K562 (cell line): ENCODE results near the gene HSD3B2. TPM values are rescaled to one million over a fixed set of nuclear protein-coding genes. Genes with fewer than 3 reads are reported as not detected.

Source experiments
- ATAC-seq: fragments of 200-7000 bp; cut with Tn5 transposase; 3 replicates; pipeline ENCODE4 v1.9.1; 2020; ENCODE audit warnings: moderate library complexity
- BruUV-seq: library from RNA; stranded (reverse); fragments of 400-500 nt; replicated peaks from 2 replicates; lab custom pipeline; 2021; lab: Mats Ljungman, UMichigan
- CTCF ChIA-PET: fragments of 300-600 bp; formaldehyde crosslinking; extraction: SDS; loops from one replicate; lab custom pipeline; 2021; ENCODE audit warnings: low intra/inter-chr PET ratio; lab: Yijun Ruan, JAX
- POLR2A ChIA-PET: fragments of 300-600, 350-650 bp; sonication (Branson Sonifier 250); formaldehyde crosslinking; extraction: SDS; loops from one replicate; lab custom pipeline; 2021; ENCODE audit warnings: antibody characterized with exemption, inconsistent platforms; lab: Yijun Ruan, JAX
- DNase-seq, 4 experiments: peaks; one replicate each; pipeline versions ENCODE4 v3.0.0 to v3.0.0-alpha.2; 2011 to 2018; ENCODE audit warnings: low spot score in 3 of 4, mixed read lengths in 3 of 4; ENCODE audit errors: extremely low read depth in 1 of 4
- FAIRE-seq: peaks from 2 replicates; lab custom pipeline; 2011; peaks lifted over from hg19 to GRCh38; lab: Jason Lieb, UNC
- H2AFZ ChIP-seq: 2 replicates; pipeline ENCODE4 v1.6.0; 2011; ENCODE audit warnings: low read depth, low read length, control low read depth, inconsistent platforms
- H3K27ac ChIP-seq: fragments of 200-600 bp; 3 replicates; pipeline ENCODE4 v1.8.0; 2011; ENCODE audit warnings: low read depth, mild to moderate bottlenecking, control low read depth, inconsistent platforms, low read length, moderate library complexity, mixed read lengths; ENCODE audit errors: extremely low read depth
- H3K27me3 ChIP-seq, 2 experiments: fragments of 300-600 bp in 1 of 2; 2 replicates in 1 of 2; 3 replicates in 1 of 2; pipeline versions ENCODE4 v1.6.0 to v1.8.0; 2011; ENCODE audit warnings: inconsistent platforms in 2 of 2, low read length in 2 of 2, mild to moderate bottlenecking in 1 of 2, mixed read lengths in 1 of 2, moderate library complexity in 1 of 2; ENCODE audit not compliant: control insufficient read depth in 2 of 2, insufficient read depth in 2 of 2
- H3K36me3 ChIP-seq: fragments of 300-600 bp; 3 replicates; pipeline ENCODE4 v1.8.0; 2011; ENCODE audit warnings: mild to moderate bottlenecking, low read length, inconsistent platforms; ENCODE audit not compliant: control insufficient read depth, insufficient read depth
- H3K4me1 ChIP-seq, 2 experiments: fragments of 200-600 bp in 1 of 2; replicated peaks in 1 of 2; 2 replicates in 1 of 2; 3 replicates in 1 of 2; pipeline versions ENCODE4 v1.5.1 to v1.8.0; 2011; ENCODE audit warnings: inconsistent platforms in 2 of 2, low read length in 2 of 2, mild to moderate bottlenecking in 1 of 2, mixed read lengths in 1 of 2, moderate library complexity in 1 of 2; ENCODE audit not compliant: control insufficient read depth in 2 of 2, insufficient read depth in 2 of 2
- H3K4me2 ChIP-seq: 2 replicates; pipeline ENCODE4 v1.6.1; 2011; ENCODE audit warnings: low read length, control low read depth, inconsistent platforms, mixed read lengths; ENCODE audit not compliant: insufficient read depth
- H3K4me3 ChIP-seq: fragments of 200-600 bp; sonication (generic), shearing (Covaris generic); 2 replicates; pipeline ENCODE4 v1.5.1; 2016; ENCODE audit warnings: control low read depth, inconsistent platforms
- H3K79me2 ChIP-seq: fragments of 200-600 bp; 3 replicates; pipeline ENCODE4 v1.8.0; 2011; ENCODE audit warnings: low read length, inconsistent platforms; ENCODE audit not compliant: control insufficient read depth, insufficient read depth
- H3K9ac ChIP-seq, 2 experiments: 2 replicates each; pipeline versions ENCODE4 v1.6.0 to v1.6.1; 2011; ENCODE audit warnings: low read depth in 2 of 2, low read length in 2 of 2, control low read depth in 1 of 2, inconsistent platforms in 1 of 2, mild to moderate bottlenecking in 1 of 2, mixed read lengths in 1 of 2; ENCODE audit not compliant: insufficient read depth in 1 of 2
- H3K9me1 ChIP-seq: one replicate; pipeline ENCODE4 v1.6.0; 2011; ENCODE audit warnings: inconsistent platforms, mild to moderate bottlenecking, low read length, moderate library complexity; ENCODE audit not compliant: control insufficient read depth, insufficient read depth
- H3K9me3 ChIP-seq: replicated peaks from 2 replicates; pipeline ENCODE4 v1.5.1; 2011; ENCODE audit warnings: low read depth, low read length, inconsistent platforms; ENCODE audit not compliant: control insufficient read depth, insufficient read depth
- H4K20me1 ChIP-seq: replicated peaks from 2 replicates; pipeline ENCODE4 v1.6.1; 2011; ENCODE audit warnings: low read length, inconsistent platforms, mixed read lengths; ENCODE audit not compliant: control insufficient read depth, insufficient read depth
- BHLHE40 ChIP-seq: IDR thresholded peaks from 2 replicates; pipeline ENCODE4 v1.6.1; 2011; ENCODE audit warnings: low read length, improper control_type of control experiment
- DDX20 ChIP-seq: fragments of 450-650 bp; IDR thresholded peaks from 2 replicates; pipeline ENCODE4 v1.6.1; 2016; ENCODE audit warnings: missing genetic modification characterization, low read depth, mild to moderate bottlenecking, missing compliant biosample characterization, moderate library complexity
- IRF2 ChIP-seq: sonication (generic); formaldehyde crosslinking; IDR thresholded peaks from 2 replicates; pipeline ENCODE4 v1.8.1; 2022; ENCODE audit warnings: mild to moderate bottlenecking, missing genetic modification reagents
- RFX7 ChIP-seq: fragments of 250-450 bp; sonication (Bioruptor Pico); IDR thresholded peaks from 2 replicates; pipeline ENCODE4 v1.5.1; 2021; ENCODE audit warnings: mild to moderate bottlenecking
- RUNX1 ChIP-seq: sonication (generic); IDR thresholded peaks from 2 replicates; pipeline ENCODE4 v1.6.1; 2016; ENCODE audit warnings: antibody characterized with exemption, low read depth
- STAG1 ChIP-seq: sonication (generic); formaldehyde crosslinking; IDR thresholded peaks from 2 replicates; pipeline ENCODE4 v1.5.0; 2020; ENCODE audit warnings: missing genetic modification reagents, borderline replicate concordance
- TAL1 ChIP-seq: fragments of 450-650 bp; IDR thresholded peaks from 2 replicates; pipeline ENCODE4 v1.6.1; 2016; ENCODE audit warnings: mild to moderate bottlenecking
- TRIM25 ChIP-seq: fragments of 450-650 bp; IDR thresholded peaks from 2 replicates; pipeline ENCODE4 v1.7.0; 2016; ENCODE audit warnings: borderline replicate concordance
- ZBTB34 ChIP-seq: fragments of 250-450 bp; sonication (Bioruptor Pico); IDR thresholded peaks from 2 replicates; pipeline ENCODE4 v1.8.0; 2021; ENCODE audit warnings: mild to moderate bottlenecking, moderate library complexity
- ZNF217 ChIP-seq: sonication (generic); formaldehyde crosslinking; IDR thresholded peaks from 2 replicates; pipeline ENCODE4 v1.8.0; 2022; ENCODE audit warnings: mild to moderate bottlenecking, missing genetic modification reagents
- WGBS: fragments of 100-300 bp; shearing (Covaris generic); methylation state at CpG from one replicate; pipeline ENCODE4 v1.1.6; 2016; ENCODE audit warnings: low coverage, mixed read lengths; ENCODE audit not compliant: insufficient coverage; ENCODE audit errors: missing lambda C conversion rate; 5-methylcytosine and 5-hydroxymethylcytosine counted together
- in situ Hi-C: fragments of 300-500 bp; cut with MboI; formaldehyde crosslinking; loops from 4 replicates; pipeline ENCODE4 v1.15.0; 2018; ENCODE audit warnings: inconsistent platforms, mixed read lengths
- intact Hi-C: fragments of 100-400 bp; cut with micrococcal nuclease; formaldehyde crosslinking; loops from 2 replicates; pipeline ENCODE4 v1.14.2; 2022
- polyA plus RNA-seq, 8 experiments: library from polyadenylated mRNA; depleted of rRNA in 4 of 8; stranded (reverse) in 5 of 8; unstranded in 3 of 8; fragments of >200 nt; fragmentation: Nextera tagmentation in 2 of 8; fragmentation: Illumina TruSeq in 1 of 8; extraction: Ambion mirVana in 2 of 8; extraction: Trizol in 1 of 8; gene quantifications; 2 replicates each; pipeline versions ENCODE4 v1.2.1 to v1.2.3, GENCODE V29; 2011 to 2014; ENCODE audit warnings: inconsistent platforms in 1 of 8, missing spikeins in 1 of 8
- total RNA-seq, 7 experiments: library from RNA; depleted of rRNA in 6 of 7; stranded (reverse); fragments of >200 nt in 6 of 7; fragmentation: Illumina TruSeq in 2 of 7; extraction: Trizol in 2 of 7; gene quantifications; 2 replicates each; pipeline versions ENCODE4 v1.2.1 to v1.2.3, GENCODE V29; 2011 to 2021; ENCODE audit warnings: low replicate concordance in 1 of 7
- TF ChIP-seq, protein P1 (sequence below): fragments of 250-450 bp; sonication (Bioruptor Pico); IDR thresholded peaks from 2 replicates; pipeline ENCODE4 v1.5.0; 2021
- TF ChIP-seq, protein P2 (sequence below): fragments of 450-650 bp; IDR thresholded peaks from 2 replicates; pipeline ENCODE4 v1.6.1; 2016; ENCODE audit warnings: low read depth

HSD3B2 gene
- total and polyA plus RNA-seq, 9 of the 15 experiments (the other 6 are each of a cell fraction or from before 2014, with no cell fraction given), result 1.1 TPM; not detected in 8

DNA sequence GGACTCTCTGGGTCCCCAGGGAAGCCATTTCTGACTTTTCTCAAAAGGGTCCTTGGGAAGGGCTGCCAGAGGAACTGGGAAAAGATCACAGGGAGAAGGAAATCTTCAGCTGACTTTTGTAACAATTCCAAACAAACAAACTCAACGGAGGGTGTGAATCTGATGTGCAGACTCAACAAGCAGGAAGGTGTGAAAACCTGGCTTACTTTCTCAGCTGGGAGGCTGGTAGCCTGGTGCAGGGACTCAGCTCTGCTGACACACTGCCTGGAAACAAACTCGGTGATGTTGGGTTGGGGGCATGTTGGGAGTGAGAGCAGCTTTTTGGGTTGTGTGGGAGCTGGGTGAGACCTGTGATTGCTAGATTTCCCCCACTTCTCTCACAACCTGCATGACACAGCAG lies 10.2 kb upstream of the HSD3B2 start:
- Histone ChIP-seq H2AFZ (no peak overlapping the region), H3K27ac (no peak overlapping the region), H3K79me2 (no peaks in the 10 kb centered on the region), H4K20me1 (no peaks in the 10 kb centered on the region), H3K9ac (no peak overlapping the region), H3K4me3 (no peak overlapping the region), H3K4me2 (no peak overlapping the region), H3K9me1 (no peaks in the 10 kb centered on the region), H3K36me3 (no peaks in the 10 kb centered on the region), H3K27me3 (no peaks in the 10 kb centered on the region), H3K9me3 (no peaks in the 10 kb centered on the region), H3K4me1 (no peaks in the 10 kb centered on the region)
- DNase-seq (no peak), ATAC-seq (no peak), FAIRE-seq (no peak)
- CTCF ChIA-PET, result no interaction called here
- no TSS peak for BruUV-seq
- POLR2A ChIA-PET, result interaction anchor here (0.6 to 0.7 kb wide), 2 partner anchors 11 to 17 kb away, joined by 3 to 5 read pairs; no protein-coding TSS in a partner anchor
- TF ChIP-seq, protein P1, sequence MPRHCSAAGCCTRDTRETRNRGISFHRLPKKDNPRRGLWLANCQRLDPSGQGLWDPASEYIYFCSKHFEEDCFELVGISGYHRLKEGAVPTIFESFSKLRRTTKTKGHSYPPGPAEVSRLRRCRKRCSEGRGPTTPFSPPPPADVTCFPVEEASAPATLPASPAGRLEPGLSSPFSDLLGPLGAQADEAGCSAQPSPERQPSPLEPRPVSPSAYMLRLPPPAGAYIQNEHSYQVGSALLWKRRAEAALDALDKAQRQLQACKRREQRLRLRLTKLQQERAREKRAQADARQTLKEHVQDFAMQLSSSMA (CRISPR knock-in tag), result no peak
- TF ChIP-seq ZNF217 (CRISPR knock-in tag), result no peak
- no peak for TF ChIP-seq RUNX1
- no peak for TF ChIP-seq ZBTB34 (CRISPR knock-in tag)
- no peak for TF ChIP-seq BHLHE40
- TF ChIP-seq TRIM25, result no peak
- TF ChIP-seq DDX20, result no peak
- TF ChIP-seq RFX7 (CRISPR knock-in tag), result no peak
- TF ChIP-seq, protein P2, sequence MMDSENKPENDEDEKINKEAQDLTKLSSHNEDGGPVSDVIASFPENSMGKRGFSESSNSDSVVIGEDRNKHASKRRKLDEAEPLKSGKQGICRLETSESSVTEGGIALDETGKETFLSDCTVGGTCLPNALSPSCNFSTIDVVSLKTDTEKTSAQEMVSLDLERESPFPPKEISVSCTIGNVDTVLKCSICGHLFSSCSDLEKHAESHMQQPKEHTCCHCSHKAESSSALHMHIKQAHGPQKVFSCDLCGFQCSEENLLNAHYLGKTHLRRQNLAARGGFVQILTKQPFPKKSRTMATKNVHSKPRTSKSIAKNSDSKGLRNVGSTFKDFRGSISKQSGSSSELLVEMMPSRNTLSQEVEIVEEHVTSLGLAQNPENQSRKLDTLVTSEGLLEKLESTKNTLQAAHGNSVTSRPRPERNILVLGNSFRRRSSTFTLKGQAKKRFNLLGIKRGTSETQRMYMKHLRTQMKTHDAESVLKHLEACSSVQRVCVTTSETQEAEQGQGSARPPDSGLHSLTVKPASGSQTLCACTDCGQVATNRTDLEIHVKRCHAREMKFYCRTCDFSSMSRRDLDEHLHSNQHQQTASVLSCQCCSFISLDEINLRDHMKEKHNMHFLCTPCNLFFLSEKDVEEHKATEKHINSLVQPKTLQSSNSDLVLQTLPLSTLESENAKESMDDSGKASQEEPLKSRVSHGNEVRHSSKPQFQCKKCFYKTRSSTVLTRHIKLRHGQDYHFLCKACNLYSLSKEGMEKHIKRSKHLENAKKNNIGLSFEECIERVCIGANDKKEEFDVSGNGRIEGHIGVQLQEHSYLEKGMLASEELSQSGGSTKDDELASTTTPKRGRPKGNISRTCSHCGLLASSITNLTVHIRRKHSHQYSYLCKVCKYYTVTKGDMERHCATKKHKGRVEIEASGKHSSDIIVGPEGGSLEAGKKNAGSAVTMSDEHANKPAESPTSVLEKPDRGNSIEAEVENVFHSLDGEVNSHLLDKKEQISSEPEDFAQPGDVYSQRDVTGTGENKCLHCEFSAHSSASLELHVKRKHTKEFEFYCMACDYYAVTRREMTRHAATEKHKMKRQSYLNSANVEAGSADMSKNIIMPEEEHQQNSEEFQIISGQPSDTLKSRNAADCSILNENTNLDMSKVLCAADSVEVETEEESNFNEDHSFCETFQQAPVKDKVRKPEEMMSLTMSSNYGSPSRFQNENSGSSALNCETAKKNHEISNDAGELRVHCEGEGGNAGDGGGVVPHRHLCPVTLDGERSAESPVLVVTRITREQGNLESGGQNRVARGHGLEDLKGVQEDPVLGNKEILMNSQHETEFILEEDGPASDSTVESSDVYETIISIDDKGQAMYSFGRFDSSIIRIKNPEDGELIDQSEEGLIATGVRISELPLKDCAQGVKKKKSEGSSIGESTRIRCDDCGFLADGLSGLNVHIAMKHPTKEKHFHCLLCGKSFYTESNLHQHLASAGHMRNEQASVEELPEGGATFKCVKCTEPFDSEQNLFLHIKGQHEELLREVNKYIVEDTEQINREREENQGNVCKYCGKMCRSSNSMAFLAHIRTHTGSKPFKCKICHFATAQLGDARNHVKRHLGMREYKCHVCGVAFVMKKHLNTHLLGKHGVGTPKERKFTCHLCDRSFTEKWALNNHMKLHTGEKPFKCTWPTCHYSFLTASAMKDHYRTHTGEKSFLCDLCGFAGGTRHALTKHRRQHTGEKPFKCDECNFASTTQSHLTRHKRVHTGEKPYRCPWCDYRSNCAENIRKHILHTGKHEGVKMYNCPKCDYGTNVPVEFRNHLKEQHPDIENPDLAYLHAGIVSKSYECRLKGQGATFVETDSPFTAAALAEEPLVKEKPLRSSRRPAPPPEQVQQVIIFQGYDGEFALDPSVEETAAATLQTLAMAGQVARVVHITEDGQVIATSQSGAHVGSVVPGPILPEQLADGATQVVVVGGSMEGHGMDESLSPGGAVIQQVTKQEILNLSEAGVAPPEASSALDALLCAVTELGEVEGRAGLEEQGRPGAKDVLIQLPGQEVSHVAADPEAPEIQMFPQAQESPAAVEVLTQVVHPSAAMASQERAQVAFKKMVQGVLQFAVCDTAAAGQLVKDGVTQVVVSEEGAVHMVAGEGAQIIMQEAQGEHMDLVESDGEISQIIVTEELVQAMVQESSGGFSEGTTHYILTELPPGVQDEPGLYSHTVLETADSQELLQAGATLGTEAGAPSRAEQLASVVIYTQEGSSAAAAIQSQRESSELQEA, result no peak
- TF ChIP-seq TAL1, result no peak
- TF ChIP-seq STAG1 (CRISPR knock-in tag), result no peak
- no peak for TF ChIP-seq IRF2
- in situ Hi-C loops, result no loop called here
- intact Hi-C loops, result no loop called here
- WGBS, result 4% methylated on average over 2 of the region's 2 CpGs
